Measurements from ENCODE around the gene CCNO.

The CCNO gene

DNA sequence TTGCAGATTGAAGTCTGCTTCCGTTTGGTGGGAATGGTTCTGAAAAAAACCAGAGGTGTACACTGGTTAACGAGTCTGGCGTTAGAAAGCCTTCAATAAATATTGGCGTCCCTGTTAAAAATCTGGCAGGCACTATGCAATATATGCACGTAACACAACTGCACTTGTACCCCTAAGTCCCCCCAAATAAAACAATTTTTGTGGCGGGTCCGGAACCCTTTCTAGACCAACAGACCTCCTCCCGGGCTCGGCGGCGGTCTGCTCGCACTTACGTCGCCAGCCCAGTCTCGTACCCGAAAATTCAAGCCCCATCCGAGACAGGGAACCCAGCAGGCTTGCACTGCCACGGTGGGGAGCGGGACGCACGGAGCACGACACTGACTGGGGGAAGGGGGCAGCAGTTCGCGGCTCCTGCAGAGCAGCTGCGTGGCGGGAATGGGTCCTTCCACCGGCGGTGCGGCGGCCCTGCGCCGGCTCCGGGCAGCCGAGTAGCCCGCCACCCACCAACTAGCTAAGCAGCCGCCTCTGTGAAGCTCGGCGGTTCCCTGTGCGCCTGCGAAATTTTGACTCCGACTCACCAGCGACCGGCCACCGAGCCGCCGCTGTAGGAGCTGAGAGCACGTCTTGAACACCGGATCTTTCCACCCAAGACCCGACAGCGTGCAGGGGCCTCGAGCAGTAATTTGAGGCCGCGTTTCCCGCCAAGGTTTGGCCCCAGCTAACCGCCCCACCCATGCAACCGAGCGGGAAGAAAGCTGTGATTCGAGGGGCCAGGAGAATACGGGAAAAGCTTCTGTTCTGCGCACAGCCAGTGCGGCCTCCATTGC is 10.2 kb downstream of the CCNO start:
- DNase-seq (ENCODE audit: low read depth), result no peak

- DNase-seq (ENCODE audit: low read depth), result no peak
Observed at GRCh38 chr5:55222092-55222984, 11.1 kb downstream of the CCNO start.

GRCh38 chr5:55220433-55221185 is 12.8 kb downstream of the CCNO start:
- no peak for DNase-seq (ENCODE audit: low read depth)

DNA sequence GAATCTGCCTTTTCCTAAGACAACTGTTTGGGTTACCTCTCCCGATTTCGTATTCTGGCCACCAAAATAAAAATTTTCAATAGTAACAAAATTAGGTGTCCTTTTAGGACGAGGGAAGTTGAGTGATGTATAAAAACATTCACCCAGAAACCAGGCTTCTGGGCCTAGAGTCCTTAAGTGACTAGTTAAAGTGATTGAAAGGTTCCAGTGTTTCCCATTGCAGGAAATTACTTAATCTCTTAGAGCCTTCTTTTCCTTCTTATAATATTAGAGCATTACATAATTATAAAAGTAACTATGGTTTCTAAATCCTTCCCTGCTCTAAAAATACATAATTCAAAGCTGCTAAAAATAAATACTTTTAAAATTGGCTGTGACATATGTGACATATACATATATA is 13.6 kb downstream of the CCNO start:
- DNase-seq (ENCODE audit: low read depth), result no peak

DNA sequence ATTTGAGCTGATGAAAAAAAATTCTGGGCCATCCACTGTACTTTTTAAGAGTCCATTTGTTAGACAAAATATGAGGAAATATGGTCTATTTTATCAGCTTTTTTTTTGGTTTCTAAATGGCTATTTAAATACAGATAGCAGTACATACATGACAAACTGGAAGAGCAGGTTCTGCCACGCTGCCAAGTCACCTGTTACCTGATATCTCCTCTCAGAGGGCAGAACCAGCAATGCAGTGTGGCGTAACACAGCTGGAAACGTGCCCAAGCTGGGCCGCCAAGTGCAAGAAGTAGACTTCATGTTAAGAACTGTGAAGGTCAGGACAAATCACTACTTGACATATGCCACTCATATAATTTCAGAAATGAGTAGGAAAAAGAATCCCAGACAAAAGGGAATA is 14.4 kb downstream of the CCNO start:
- no peak for DNase-seq (ENCODE audit: low read depth)

GRCh38 chr5:55211184-55211874 is 22.1 kb downstream of the CCNO start:
- no peak for DNase-seq (ENCODE audit: low read depth)

DNA sequence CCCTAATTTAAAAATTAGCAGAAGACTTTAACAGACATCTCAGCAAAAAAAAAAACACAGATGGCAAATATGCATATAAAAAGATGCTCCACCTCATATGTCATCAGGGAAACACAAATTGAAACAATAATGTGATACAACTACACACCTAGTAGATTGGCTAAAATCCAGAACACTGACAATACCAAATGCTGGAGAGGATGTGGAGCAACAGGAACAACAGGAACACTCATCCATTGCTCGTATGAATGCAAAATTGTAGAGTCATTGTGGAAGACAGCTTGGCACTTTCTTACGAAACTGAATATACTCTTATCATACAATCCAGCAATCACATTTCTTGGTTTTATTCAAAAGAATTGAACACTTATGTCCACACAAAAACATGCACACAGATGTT is 28.4 kb downstream of the CCNO start:
- no peak for DNase-seq (ENCODE audit: low read depth)

- DNase-seq (ENCODE audit: low read depth), result no peak
Observed at GRCh38 chr5:55191165-55191564, 42.2 kb downstream of the CCNO start.

DNA sequence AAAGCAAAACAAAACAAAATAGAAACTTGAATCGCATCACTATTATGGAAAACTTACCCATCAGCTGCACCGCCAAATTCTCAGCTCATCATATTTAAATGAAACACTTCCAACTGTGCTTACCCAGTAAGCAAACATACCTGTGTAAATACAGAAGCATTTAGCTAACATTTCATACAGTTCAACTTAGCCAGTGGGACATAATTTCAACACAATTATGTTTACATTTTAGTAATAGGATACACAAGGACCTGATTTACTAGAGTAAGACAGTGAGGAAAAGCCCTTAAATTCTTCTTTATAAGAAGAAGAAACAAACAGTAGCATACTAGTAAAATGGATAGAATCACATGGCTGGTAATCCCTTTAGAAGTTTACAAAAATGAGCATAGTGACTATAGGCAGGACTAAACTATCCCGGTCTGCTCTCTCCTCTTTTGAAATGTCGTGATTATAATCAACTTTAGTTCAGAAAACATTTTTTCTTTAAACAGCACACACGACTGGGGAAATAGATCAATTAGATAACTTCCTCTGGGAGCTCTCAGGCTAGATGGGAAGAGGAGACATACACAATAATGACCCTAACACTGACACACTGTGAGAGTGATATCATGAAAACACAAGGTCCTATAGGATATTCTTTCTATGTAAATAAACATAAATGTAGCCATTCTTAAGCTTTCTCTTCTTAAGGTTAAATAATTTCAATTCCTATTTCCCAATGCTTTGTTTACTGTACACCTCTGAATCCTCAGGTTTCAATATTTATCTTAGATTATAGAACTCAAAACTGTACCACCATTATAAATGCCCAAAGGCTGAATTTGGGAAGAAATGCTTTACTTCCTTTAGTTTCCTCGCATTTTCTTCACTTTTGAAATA is 44.5 kb downstream of the CCNO start:
- DNase-seq (ENCODE audit: low read depth), result no peak

DNA sequence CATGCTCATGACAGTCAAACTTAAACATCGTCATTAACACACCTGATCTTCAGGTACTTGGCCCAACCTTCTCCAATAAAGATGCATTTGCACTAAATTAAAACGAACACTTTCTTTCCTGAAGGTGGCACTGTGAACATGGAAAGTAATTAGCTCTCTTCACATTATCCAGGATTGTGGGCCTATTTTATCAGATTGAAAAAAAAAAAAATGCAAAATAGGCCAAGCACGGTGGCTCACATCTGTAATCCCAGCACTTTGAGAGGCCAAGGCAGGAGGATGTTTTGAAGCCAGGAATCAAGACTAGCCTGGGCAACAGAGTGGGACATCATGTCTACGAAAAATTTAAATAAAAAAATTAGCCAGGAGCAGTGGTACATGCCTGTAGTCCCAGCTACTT is 46.0 kb downstream of the CCNO start:
- no peak for DNase-seq (ENCODE audit: low read depth)

Data from GM04504 (cell line).